ENCODE measurements around the gene NCKAP5. TPM values are rescaled to one million over a fixed set of nuclear protein-coding genes. Genes with fewer than 3 reads are reported as not detected.
A peak's percentile ranks its signal among the peaks of the same experiment; 100 is the strongest.

NCKAP5 gene
- total RNA-seq, 1 experiment from 2014 or later: not detected

GRCh38 chr2:132652474-132652873, 915.8 kb downstream of the NCKAP5 start:
- Histone ChIP-seq H3K36me3 (no peaks in the 10 kb centered on the region), H3K9me3 (replicated peaks) (no peaks in the 10 kb centered on the region), H3K27ac (no peak overlapping the region), H3K4me3 (no peak overlapping the region), H3K27me3 (no peaks in the 10 kb centered on the region), H3K4me1 (no peaks in the 10 kb centered on the region)
- no peak for DNase-seq

GRCh38 chr2:132651115-132652045, 916.9 kb downstream of the NCKAP5 start:
- no peaks in the 10 kb centered on the region; the same call in 1 of the 2 replicates for H3K27me3 ChIP-seq
- peak; percentile 7 to 45 for DNase-seq

GRCh38 chr2:132646540-132647108, 921.6 kb downstream of the NCKAP5 start:
- Histone ChIP-seq H3K4me3 (no peak overlapping the region), H3K4me1 (no peaks in the 10 kb centered on the region), H3K9me3 (replicated peaks) (no peaks in the 10 kb centered on the region), H3K36me3 (no peaks in the 10 kb centered on the region), H3K27me3 (no peaks in the 10 kb centered on the region; the same call in 1 of the 2 replicates), H3K27ac (no peak overlapping the region)
- DNase-seq: no peak

More at GRCh38 chr2:132651115-132652045, 916.9 kb downstream of the NCKAP5 start:
- Histone ChIP-seq H3K9me3 (replicated peaks) (no peaks in the 10 kb centered on the region), H3K4me1 (no peaks in the 10 kb centered on the region), H3K36me3 (no peaks in the 10 kb centered on the region), H3K27ac (no peak overlapping the region), H3K4me3 (no peak overlapping the region)

- DNase-seq: no peak
- no peaks in the 10 kb centered on the region; the same call in 1 of the 2 replicates for H3K27me3 ChIP-seq
- H3K9me3 ChIP-seq (replicated peaks): no peaks in the 10 kb centered on the region
- H3K4me3 ChIP-seq: no peak overlapping the region
- H3K36me3 ChIP-seq: no peaks in the 10 kb centered on the region
- H3K4me1 ChIP-seq: no peaks in the 10 kb centered on the region
- H3K27ac ChIP-seq: no peak overlapping the region
Observed at GRCh38 chr2:132645722-132646539, 922.3 kb downstream of the NCKAP5 start.

- Histone ChIP-seq H3K9me3 (replicated peaks) (no peaks in the 10 kb centered on the region), H3K4me3 (no peak overlapping the region), H3K27me3 (no peaks in the 10 kb centered on the region; the same call in 1 of the 2 replicates), H3K36me3 (no peaks in the 10 kb centered on the region), H3K27ac (no peak overlapping the region), H3K4me1 (no peaks in the 10 kb centered on the region)
- no peak for DNase-seq
Observed at GRCh38 chr2:132645176-132645575, 923.1 kb downstream of the NCKAP5 start.

- no peak for DNase-seq
- no peak overlapping the region for H3K4me3 ChIP-seq
- H3K4me1 ChIP-seq: no peaks in the 10 kb centered on the region
- H3K9me3 ChIP-seq (replicated peaks): no peaks in the 10 kb centered on the region
- H3K27ac ChIP-seq: no peak overlapping the region
- no peaks in the 10 kb centered on the region for H3K36me3 ChIP-seq
- H3K27me3 ChIP-seq: no peaks in the 10 kb centered on the region; the same call in 1 of the 2 replicates
Observed at GRCh38 chr2:132642415-132642814, 925.8 kb downstream of the NCKAP5 start.

GRCh38 chr2:132641819-132642218, 926.4 kb downstream of the NCKAP5 start:
- Histone ChIP-seq H3K27ac (no peak overlapping the region), H3K9me3 (replicated peaks) (no peaks in the 10 kb centered on the region), H3K4me1 (no peaks in the 10 kb centered on the region), H3K36me3 (no peaks in the 10 kb centered on the region), H3K27me3 (no peaks in the 10 kb centered on the region; the same call in 1 of the 2 replicates), H3K4me3 (no peak overlapping the region)
- DNase-seq: no peak

GRCh38 chr2:132640116-132640515, 928.1 kb downstream of the NCKAP5 start:
- DNase-seq: no peak
- no peaks in the 10 kb centered on the region for H3K9me3 ChIP-seq (replicated peaks)
- H3K27me3 ChIP-seq: no peaks in the 10 kb centered on the region
- no peak overlapping the region for H3K27ac ChIP-seq
- H3K4me3 ChIP-seq: no peak overlapping the region
- H3K36me3 ChIP-seq: no peaks in the 10 kb centered on the region
- no peaks in the 10 kb centered on the region for H3K4me1 ChIP-seq

- Histone ChIP-seq H3K4me3 (no peak overlapping the region), H3K4me1 (no peaks in the 10 kb centered on the region), H3K27me3 (no peaks in the 10 kb centered on the region), H3K27ac (no peak overlapping the region), H3K9me3 (replicated peaks) (no peaks in the 10 kb centered on the region), H3K36me3 (no peaks in the 10 kb centered on the region)
- DNase-seq: no peak
Observed at GRCh38 chr2:132638313-132639040, 929.8 kb downstream of the NCKAP5 start.

- H3K36me3 ChIP-seq: no peaks in the 10 kb centered on the region
- no peak overlapping the region for H3K27ac ChIP-seq
- H3K27me3 ChIP-seq: no peaks in the 10 kb centered on the region
- H3K4me3 ChIP-seq: no peak overlapping the region
- no peak for DNase-seq
- H3K4me1 ChIP-seq: no peaks in the 10 kb centered on the region
- no peaks in the 10 kb centered on the region for H3K9me3 ChIP-seq (replicated peaks)
Observed at GRCh38 chr2:132636346-132636745, 931.9 kb downstream of the NCKAP5 start.

GRCh38 chr2:132633635-132634034, 934.6 kb downstream of the NCKAP5 start:
- no peak overlapping the region for H3K27ac ChIP-seq
- no peak overlapping the region for H3K4me3 ChIP-seq
- DNase-seq: no peak
- H3K27me3 ChIP-seq: no peaks in the 10 kb centered on the region
- no peaks in the 10 kb centered on the region for H3K9me3 ChIP-seq (replicated peaks)
- no peaks in the 10 kb centered on the region for H3K4me1 ChIP-seq
- no peaks in the 10 kb centered on the region for H3K36me3 ChIP-seq

GRCh38 chr2:132632000-132632649, 936.1 kb downstream of the NCKAP5 start:
- no peaks in the 10 kb centered on the region for H3K4me1 ChIP-seq
- no peak overlapping the region for H3K4me3 ChIP-seq
- no peak for DNase-seq
- H3K36me3 ChIP-seq: no peaks in the 10 kb centered on the region
- no peaks in the 10 kb centered on the region; the same call in 1 of the 2 replicates for H3K27me3 ChIP-seq
- H3K9me3 ChIP-seq (replicated peaks): no peaks in the 10 kb centered on the region
- H3K27ac ChIP-seq: no peak overlapping the region

GRCh38 chr2:132627536-132627935, 940.7 kb downstream of the NCKAP5 start:
- no peaks in the 10 kb centered on the region for H3K4me1 ChIP-seq
- H3K36me3 ChIP-seq: no peaks in the 10 kb centered on the region
- H3K9me3 ChIP-seq (replicated peaks): no peaks in the 10 kb centered on the region
- no peaks in the 10 kb centered on the region; the same call in 1 of the 2 replicates for H3K27me3 ChIP-seq
- DNase-seq: no peak
- H3K4me3 ChIP-seq: no peak overlapping the region
- no peak overlapping the region for H3K27ac ChIP-seq

Measured in SJCRH30 (cell line).